D721Med (cell line): Measurements from ENCODE around the gene PREX1.

Experiments
- DNase-seq: peaks from one replicate; pipeline ENCODE4 v3.0.0; 2011; ENCODE audit warnings: low spot score; ENCODE audit not compliant: insufficient read length
- FAIRE-seq: peaks from 2 replicates; lab custom pipeline; 2011; peaks lifted over from hg19 to GRCh38; lab: Jason Lieb, UNC
- CTCF ChIP-seq: IDR thresholded peaks from 2 replicates; pipeline ENCODE4 v1.5.1; 2012; ENCODE audit warnings: mild to moderate bottlenecking, control low read depth; ENCODE audit not compliant: insufficient read depth; ENCODE audit errors: missing control alignments

Gene PREX1

GRCh38 chr20:48851579-48851978 lies 23.8 kb upstream of the PREX1 start:
- DNase-seq (no peak), FAIRE-seq (no peak)
- TF ChIP-seq CTCF: no peak

- FAIRE-seq: no peak
- DNase-seq: no peak
- no peak for TF ChIP-seq CTCF
Observed at GRCh38 chr20:48850977-48851299, 23.1 kb upstream of the PREX1 start.

GRCh38 chr20:48850257-48850976 lies 22.6 kb upstream of the PREX1 start:
- FAIRE-seq: no peak
- no peak for TF ChIP-seq CTCF
- DNase-seq: no peak

GRCh38 chr20:48849779-48850178 lies 22.0 kb upstream of the PREX1 start:
- FAIRE-seq (no peak), DNase-seq (no peak)
- TF ChIP-seq CTCF: no peak

- FAIRE-seq (no peak), DNase-seq (no peak)
- TF ChIP-seq CTCF: no peak
Observed at GRCh38 chr20:48849299-48849698, 21.5 kb upstream of the PREX1 start.

- DNase-seq (no peak), FAIRE-seq (no peak)
- TF ChIP-seq CTCF: no peak
Observed at GRCh38 chr20:48847498-48848205, 19.9 kb upstream of the PREX1 start.
